Fibroblast of skin of right quadriceps (primary cell): ENCODE measurements around the gene EPS8L2.
A peak's percentile ranks its signal among the peaks of the same experiment; 100 is the strongest.
"Not testable (repeated sequence)": the region's sequence is repeated elsewhere in the genome, so short reads cannot be mapped to it uniquely, and the experiment has no call there.

Experiments
- DNase-seq: peaks from one replicate; pipeline ENCODE4 v3.0.0-alpha.2; 2013

The EPS8L2 gene

GRCh38 chr11:726278-727220 is 20.5 kb downstream of the EPS8L2 start:
- no peak for DNase-seq

DNA sequence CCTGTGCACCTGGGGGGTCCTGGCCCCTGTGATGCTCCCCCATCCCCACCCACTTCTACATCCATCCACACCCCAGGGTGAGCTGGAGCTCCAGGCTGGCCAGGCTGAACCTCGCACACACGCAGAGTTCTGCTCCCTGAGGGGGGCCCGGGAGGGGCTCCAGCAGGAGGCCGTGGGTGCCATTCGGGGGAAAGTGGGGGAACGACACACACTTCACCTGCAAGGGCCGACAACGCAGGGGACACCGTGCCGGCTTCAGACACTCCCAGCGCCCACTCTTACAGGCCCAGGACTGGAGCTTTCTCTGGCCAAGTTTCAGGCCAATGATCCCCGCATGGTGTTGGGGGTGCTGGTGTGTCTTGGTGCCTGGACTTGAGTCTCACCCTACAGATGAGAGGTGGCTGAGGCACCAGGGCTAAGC is 21.3 kb downstream of the EPS8L2 start:
- DNase-seq, result no peak

DNA sequence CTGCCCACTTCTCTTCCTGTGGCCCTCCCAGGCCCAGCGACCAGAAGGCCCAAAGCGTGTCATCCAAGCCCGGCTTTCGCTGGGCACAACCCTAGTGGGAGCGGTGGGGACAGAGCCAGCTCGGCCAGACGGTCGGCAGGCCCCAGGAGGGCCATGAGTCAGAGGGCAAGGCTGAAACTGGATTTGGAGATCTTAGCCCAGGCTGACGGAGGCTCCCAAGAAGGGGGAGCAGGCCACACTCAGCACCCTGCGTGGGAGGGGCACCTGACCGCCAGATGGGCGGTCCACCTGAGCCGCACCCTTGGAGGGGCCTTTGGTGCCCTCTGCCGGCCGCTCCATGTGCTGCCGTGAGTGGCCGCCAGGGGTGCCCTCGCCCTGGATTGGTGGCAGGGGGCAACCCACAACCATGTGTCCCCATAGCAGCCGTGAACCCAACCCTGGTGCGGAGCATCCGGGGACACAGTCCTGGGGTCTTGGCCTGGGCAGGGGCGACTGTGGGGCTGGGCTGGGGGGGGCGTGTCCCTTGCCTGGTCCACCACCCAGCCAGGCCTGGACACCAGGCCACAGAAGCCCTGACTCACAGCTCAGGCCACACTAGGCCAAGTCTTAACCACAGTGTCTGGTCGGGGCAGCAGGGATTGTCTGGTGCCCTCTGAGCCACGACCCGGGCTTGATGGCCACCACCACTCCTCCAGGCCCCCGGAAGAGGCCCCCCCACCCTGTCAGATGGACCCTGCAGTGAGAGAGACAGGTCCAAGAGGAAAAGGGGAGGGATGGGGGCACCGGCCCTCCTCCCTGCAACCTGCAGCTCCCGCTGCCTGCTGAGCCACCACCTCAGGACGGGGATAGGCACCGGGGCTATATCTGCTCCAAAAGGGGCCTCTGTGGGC is 22.1 kb downstream of the EPS8L2 start:
- DNase-seq, result peak; percentile 57

GRCh38 chr11:728901-729491 is 23.0 kb downstream of the EPS8L2 start:
- no peak for DNase-seq

DNA sequence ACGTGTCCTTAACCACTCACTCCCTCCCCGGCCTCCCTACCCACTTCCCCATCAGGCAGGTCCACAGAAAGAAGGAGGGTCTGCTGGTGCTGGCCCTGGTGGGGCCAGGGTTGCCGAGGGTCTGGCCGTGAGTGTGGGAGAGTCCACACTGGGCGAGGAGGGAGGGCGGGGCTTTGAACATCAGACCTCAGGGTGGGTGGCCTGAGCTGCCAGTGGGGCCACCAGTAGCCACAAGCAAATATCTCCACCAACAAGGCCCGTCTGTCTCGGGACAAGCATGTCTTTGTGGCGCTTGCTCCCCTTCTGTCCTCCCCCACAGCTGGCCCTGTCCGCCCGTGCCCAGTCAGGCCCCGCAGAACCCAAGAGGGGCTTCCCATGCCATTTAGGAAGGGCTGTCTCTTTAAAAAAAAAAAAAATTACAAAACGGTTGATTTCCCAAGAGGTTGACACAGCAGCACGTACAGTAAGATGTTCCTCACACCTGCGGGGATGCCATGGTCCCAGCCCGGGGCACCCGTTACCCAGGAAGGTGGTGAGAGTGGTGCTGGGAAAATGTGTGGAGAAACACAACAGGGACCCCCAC is 23.6 kb downstream of the EPS8L2 start:
- no peak for DNase-seq

GRCh38 chr11:733072-733471 is 27.0 kb downstream of the EPS8L2 start:
- no peak for DNase-seq

DNA sequence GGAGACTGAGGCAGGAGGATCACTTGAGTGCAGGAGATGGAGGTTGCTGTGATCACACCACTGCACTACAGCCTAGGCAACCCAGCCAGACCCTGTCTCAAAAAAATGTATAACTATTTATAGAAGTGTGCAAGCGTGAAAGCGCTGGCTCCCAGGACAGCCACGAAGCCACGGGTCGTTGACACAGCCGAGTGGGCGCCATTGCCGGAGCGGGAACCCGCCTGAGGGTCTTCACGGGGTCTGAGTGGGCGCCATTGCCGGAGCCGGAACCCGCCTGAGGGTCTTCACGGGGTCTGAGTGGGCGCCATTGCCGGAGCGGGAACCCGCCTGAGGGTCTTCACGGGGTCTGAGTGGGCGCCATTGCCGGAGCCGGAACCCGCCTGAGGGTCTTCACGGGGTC is 28.5 kb downstream of the EPS8L2 start:
- not testable (repeated sequence) for DNase-seq

DNA sequence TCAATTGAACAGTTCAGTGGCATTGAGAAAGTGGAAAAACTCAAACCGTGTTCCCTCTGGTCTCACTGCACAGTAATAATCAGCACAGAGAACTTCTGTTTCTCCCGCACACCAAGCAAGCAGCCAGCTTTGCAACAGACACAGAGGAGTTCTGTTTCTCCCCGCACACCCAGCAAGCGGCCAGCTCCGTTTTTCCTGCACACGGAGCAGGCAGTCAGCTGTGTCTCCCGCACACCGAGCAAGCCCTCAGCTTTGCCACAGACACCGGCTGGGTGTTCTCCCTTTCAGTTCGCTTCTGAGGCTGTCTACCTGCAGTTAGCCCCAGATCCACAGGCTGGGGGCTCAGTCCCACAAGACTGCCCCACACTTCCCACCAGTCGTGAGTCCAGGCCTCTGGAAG is 31.3 kb downstream of the EPS8L2 start:
- no peak for DNase-seq

- DNase-seq, result not testable (repeated sequence)
Observed at GRCh38 chr11:737899-738298, 31.9 kb downstream of the EPS8L2 start.

DNA sequence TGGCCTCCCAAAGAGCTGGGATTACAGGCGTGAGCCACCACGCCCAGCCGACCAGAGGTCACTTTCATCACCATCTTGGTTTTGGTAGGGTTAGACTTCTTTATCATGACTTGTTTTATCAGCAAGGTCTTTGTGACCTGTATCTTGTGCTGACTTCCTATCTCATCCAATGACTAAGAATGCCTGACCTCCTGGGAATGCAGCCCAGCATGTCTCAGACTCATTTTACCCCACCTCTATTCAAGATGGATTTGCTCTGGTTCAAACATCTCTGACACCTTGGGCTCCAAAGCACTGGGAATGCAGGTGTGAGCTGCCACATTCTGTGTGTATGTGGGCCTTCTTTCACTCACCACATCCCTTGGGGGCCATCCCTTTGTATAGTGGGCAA is 36.1 kb downstream of the EPS8L2 start:
- no peak for DNase-seq

DNA sequence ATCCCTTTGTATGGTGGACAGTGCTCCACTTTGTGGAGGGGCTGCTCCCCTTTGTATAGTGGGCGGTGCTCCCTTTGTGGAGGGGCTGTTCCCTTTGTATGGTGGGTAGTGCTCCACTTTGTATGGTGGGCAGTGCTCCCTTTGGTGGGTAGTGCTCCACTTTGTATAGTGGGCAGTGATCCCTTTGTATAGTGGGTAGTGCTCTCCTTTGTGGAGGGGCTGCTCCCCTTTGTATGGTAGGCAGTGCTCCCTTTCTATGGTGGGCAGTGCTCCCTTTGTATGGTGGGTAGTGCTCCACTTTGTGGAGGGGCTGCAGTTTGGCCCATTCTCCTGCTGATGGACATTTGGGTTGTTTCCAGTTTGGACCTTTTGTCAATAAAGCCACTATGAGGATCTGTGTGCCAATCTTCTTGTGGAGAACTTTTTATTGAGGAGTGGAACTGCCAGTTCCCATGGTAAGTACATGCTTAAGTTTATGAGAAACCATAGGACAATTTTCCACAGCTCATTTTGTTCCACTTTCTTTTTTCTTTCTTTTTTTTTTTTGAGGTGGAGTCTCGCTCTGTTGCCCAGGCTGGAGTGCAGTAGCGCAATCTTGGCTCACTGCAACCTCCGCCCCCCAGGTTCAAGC is 36.7 kb downstream of the EPS8L2 start:
- no peak for DNase-seq

GRCh38 chr11:745428-745827 is 39.4 kb downstream of the EPS8L2 start:
- DNase-seq, result no peak

DNA sequence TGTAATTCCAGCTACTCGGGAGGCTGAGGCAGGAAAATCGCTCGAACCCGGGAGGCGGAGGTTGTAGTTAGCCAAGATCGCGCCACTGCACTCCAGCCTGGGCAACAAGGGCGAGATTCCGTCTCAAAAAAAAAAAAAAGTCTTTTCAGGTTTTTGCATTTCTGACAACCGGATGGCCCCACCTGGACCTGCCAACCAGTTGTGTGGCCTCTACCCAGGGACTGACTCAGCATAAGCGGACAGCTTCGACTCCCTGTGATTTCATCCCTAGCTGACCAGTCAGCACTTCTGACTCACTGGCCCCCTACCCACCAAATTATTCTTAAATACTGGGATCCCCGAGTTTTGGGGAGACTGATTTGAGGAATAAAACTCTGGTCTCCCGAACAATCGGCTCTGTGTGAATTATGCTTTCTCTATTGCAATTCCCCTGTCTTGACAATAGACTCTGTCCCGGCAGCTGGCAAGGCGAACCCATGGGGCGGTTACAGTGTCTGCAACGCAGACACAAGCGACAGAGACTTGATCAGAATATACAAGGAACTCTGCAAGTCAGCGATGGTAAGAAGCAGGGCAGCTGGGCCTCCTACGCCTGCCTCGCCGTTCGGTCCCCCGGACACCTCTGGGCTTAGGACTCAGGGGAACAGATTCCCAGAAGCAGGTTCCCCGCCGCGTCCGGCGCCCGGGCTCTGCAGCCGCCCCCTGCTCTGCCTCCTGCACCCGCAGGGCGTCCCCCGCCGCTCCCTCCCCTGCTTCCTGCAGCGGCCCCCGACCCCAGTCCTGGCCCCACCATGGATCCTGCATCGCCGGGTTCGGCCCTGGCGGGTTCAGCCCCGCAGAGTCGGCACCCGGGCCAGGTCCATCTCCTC is 40.5 kb downstream of the EPS8L2 start:
- no peak for DNase-seq

DNA sequence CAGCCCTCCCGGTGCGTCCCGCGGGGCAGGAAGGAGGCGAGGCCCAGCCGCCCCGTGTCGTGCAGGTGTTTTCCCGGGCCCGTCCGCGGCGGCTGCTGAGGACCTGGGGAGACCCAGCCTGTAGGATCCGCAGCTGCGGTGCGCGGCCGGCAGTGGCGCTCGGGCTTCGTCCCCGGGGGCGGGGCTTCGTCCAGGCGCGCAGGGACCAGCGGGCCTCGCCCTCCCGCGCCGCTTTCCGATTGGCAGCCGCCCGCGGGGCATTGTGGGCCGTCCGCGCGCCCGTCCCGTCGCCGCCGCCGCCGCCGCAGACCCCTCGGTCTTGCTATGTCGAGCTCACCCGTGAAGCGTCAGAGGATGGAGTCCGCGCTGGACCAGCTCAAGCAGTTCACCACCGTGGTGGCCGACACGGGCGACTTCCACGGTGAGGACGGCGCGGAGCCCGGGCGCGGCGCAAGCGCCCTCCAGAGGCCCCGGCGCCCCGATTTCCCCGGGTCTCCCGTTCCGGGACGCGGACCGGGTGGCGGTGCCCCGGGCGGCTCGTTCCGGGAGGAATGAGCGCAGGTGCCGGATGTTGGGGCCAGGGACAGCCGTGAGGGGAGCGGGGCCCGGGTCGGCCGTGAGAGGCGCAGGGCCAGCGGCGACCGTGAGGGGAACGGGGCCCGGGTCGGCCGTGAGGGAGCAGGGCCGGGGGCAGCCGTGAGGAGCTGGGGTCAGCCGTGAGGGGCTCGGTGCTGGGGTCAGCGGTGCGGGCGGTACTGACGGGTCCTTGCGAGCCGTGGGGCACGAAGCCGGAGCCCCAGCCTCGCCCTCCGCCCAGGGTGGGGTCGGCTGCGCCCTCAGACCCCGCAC is 41.4 kb downstream of the EPS8L2 start, which contains the start of gene TALDO1:
TSS of gene TALDO1 (plus strand) at position 307 of the 849 bp plus-strand sequence. CDS start at position 325, 18 bp downstream.
- DNase-seq, result peak; percentile 81

- no peak for DNase-seq
Observed at GRCh38 chr11:748007-748359, 42.0 kb downstream of the EPS8L2 start.

- DNase-seq, result no peak
Observed at GRCh38 chr11:749731-750130, 43.7 kb downstream of the EPS8L2 start.

GRCh38 chr11:760236-760635 is 54.2 kb downstream of the EPS8L2 start:
- DNase-seq, result no peak

DNA sequence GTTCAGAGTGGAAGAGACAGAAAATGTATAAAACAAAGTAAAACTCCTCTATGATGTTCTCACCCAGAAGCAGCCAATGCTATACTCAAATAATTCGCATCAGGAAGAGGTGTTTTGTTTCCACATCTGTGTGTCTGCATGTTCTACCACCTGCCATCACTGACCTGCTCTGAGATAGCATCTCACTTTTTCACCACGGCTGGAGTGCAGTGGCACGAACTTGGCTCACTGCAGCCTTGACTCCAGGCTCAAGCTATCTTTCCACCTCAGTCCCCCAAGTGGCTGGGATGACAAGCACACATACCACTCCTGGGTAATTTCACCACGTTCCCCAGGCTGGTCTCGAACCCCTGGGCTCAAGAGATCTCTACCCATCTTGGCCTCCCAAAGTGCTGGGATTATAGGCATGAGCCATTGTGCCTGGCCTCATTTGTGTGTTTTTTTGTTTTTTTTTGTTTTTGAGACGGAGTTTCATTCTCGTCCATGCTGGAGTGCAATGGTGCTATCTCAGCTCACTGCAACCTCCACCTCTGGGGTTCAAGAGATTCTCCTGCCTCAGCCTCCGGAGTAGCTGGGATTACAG is 55.6 kb downstream of the EPS8L2 start:
- DNase-seq, result no peak

DNA sequence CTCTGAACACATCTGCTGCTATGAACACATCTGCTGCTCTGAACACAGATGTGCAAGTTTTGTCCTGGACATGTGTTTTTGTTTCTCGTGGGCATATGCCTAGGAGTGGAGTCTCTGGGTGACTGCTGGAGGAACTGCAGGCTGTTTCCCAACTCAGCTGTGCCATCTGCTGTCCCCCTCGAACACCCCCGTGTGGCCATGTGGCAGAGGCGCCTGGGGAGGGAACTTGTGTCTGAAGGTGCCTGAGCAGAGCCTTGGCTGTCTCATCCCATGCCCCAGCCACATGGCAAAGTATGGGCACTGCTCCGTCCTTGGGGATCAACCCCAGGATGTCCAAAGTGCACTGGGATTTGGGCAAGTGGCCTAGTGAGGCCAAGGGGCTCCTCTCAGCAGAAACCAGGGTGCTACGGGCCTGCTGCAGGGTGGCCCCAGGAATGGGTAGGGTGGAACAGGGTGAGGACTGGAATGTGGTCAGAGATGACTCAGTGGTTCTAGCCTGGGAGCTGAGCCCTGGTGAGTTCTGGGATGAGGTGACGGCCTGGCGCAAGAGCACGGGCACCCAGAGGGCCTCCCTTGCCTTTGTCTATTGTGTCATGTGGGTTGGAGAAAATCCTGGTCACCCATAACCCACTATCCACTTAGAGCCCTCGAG is 56.5 kb downstream of the EPS8L2 start:
- DNase-seq, result peak; percentile 41
